ENCODE data around the gene PPP4R1. TPM values are rescaled to one million over a fixed set of nuclear protein-coding genes. Genes with fewer than 3 reads are reported as not detected.
A peak's percentile ranks its signal among the peaks of the same experiment; 100 is the strongest.

PPP4R1 gene
- total and polyA plus RNA-seq, 2 of the 4 experiments (the other 2 are of a cell fraction), result 80.6 to 123 TPM

GRCh38 chr18:9613550-9614400, 584 bp downstream of the PPP4R1 start:
- peak; percentile 44 for ATAC-seq (ENCODE audit: low read depth)
- H2BK5ac ChIP-seq (ENCODE audit: low read depth, low read length, poor library complexity, severe bottlenecking), result peak overlapping the region; percentile 55
- peak; percentile 27 for DNase-seq
- H3K56ac ChIP-seq (ENCODE audit: extremely low read depth, insufficient read depth, low read length), result peak overlapping the region; percentile 90
- H3K4me1 ChIP-seq (ENCODE audit: control insufficient read depth, insufficient read depth, low read length), result peaks cover 19% of the 10 kb centered on the region
- 0% methylated on average over 17 of the region's 78 CpGs; no CpG with 5 or more reads in 1 of the 2 experiments for WGBS, 2 experiments (ENCODE audit: extremely low coverage in 2 of 2, insufficient read length in 1 of 2)
- ChIA-PET CTCF (no interaction called here), POLR2A (ENCODE audit: unreplicated experiment) (no interaction called here)
- dilution Hi-C loops (cut with HindIII; ENCODE audit: low sequenced_read_pairs, unreplicated experiment), result no loop called here
- H2AK9ac ChIP-seq (replicated peaks; ENCODE audit: low read depth, low read length, poor library complexity), result peak overlapping the region; percentile 96
- no peak for TF ChIP-seq BHLHE40 (IDR thresholded peaks at IDR 0.05; ENCODE audit: low read depth, low read length)
- peak; percentile 37; the same call in 1 of the 2 replicates for TF ChIP-seq POLR2A (IDR thresholded peaks at IDR 0.05; ENCODE audit: low read depth, low read length)
- 0 out of 2 replicates have a peak, but pooled peaks have one; percentile 5 for TF ChIP-seq MXI1 (IDR thresholded peaks at IDR 0.05; ENCODE audit: borderline replicate concordance, low read depth, low read length)
- no TSS peak for BruUV-seq (replicated peaks)
- peak overlapping the region; percentile 92 for H3K4me2 ChIP-seq (ENCODE audit: low read depth, low read length)
- peak overlapping the region; percentile 81 for H3K4me3 ChIP-seq (ENCODE audit: insufficient read depth, low read depth, low read length)
- H3K18ac ChIP-seq (ENCODE audit: low read depth, low read length), result peak overlapping the region; percentile 48
- H3K14ac ChIP-seq (replicated peaks; ENCODE audit: low read depth, low read length), result peak overlapping the region; percentile 93
- H2BK20ac ChIP-seq (ENCODE audit: low read depth, low read length), result no peak overlapping the region
- H4K8ac ChIP-seq (ENCODE audit: low read depth in 2 of 2, low read length in 2 of 2), result peak overlapping the region; percentile 64 to 80; a peak in 3 of 4 replicates
- intact Hi-C loops (cut with micrococcal nuclease), result loop anchor here (2.0 kb wide), 4 partner anchors 71 to 337 kb away; no protein-coding TSS in a partner anchor
- peaks cover 6% of the 10 kb centered on the region for H3K36me3 ChIP-seq (ENCODE audit: control insufficient read depth, insufficient read depth, low read length)
- peak overlapping the region; percentile 79 for H2AK5ac ChIP-seq (ENCODE audit: low read depth, low read length)
- peak overlapping the region; percentile 82 for H2AFZ ChIP-seq (replicated peaks; ENCODE audit: low read length, poor library complexity)
- H3K27ac ChIP-seq (ENCODE audit: insufficient read depth, low read length), result peak overlapping the region; percentile 70
- in situ Hi-C loops (cut with MboI; ENCODE audit: low sequenced_read_pairs), result no loop called here
- peak overlapping the region; percentile 9 for H4K5ac ChIP-seq (ENCODE audit: low read depth, low read length)
- peak overlapping the region; percentile 78 for H3K9ac ChIP-seq (ENCODE audit: low read depth, low read length)
- H3K23ac ChIP-seq (ENCODE audit: low read depth, low read length), result peak overlapping the region; percentile 75; the same call in 1 of the 2 replicates
- peak overlapping the region; percentile 70 for H3K4ac ChIP-seq (ENCODE audit: low read depth, low read length)
- H3K27me3 ChIP-seq (ENCODE audit: control insufficient read depth, insufficient read depth, low read length), result no peaks in the 10 kb centered on the region
- H2BK15ac ChIP-seq (ENCODE audit: low read depth, low read length), result 0 out of 3 replicates have a peak overlapping the region, but pooled peaks have one; percentile 0
- no peaks in the 10 kb centered on the region for H3K9me3 ChIP-seq (ENCODE audit: control insufficient read depth, insufficient read depth, low read length)
- H2BK120ac ChIP-seq (ENCODE audit: low read depth, low read length), result peak overlapping the region; percentile 59; the same call in 1 of the 2 replicates
- peaks cover 13 to 43% of the 10 kb centered on the region in 2 experiments; a peak in 3 of 4 replicates for H3K79me1 ChIP-seq (ENCODE audit: low read depth in 1 of 2, low read length in 2 of 2)
- H4K20me1 ChIP-seq (ENCODE audit: insufficient read depth, low read length), result peaks cover 43% of the 10 kb centered on the region
- peak overlapping the region; percentile 68 for H4K91ac ChIP-seq (ENCODE audit: insufficient read depth, low read depth, low read length)
- H3K9me1 ChIP-seq (ENCODE audit: insufficient read depth, low read length), result peaks cover 18% of the 10 kb centered on the region
